Erythroblast (primary cell): ENCODE results near the gene AMELY.

Source experiments
- GATA1 ChIP-seq: IDR thresholded peaks from 2 replicates; pipeline ENCODE4 v1.6.1; 2011; ENCODE audit warnings: low read depth, mild to moderate bottlenecking, control low read depth, low read length, moderate library complexity
- POLR2A ChIP-seq: IDR thresholded peaks from 2 replicates; pipeline ENCODE4 v1.6.1; 2011; ENCODE audit warnings: mild to moderate bottlenecking, low read length

DNA sequence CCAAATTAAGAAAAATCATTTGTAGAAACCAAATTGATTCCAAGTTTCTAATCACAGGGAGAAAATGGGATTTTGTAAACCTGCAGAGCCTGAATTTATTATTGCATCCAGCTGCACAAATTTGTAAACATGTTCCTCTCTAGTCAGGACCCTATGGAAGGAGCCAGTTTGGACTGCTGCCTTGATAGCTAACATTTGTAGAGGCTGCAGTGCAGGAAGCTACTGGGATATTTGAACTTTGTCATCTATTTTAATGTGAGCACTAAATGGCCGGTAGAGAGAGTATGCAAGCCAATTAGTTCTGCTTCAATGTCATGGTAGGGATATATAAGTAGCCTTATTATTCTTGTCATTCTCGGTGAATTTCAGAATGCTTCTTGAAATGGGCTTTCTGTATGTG, 62.2 kb downstream of the AMELY start:
- no peak for TF ChIP-seq POLR2A
- no peak for TF ChIP-seq GATA1
